Activated CD4-positive, alpha-beta T cell treated with anti-CD3 and anti-CD28 coated beads, Interleukin-2, Interleukin-6, amounts not matched to agents 100 ng/mL and 50 ng/mL, durations not matched to agents 16 hours and 8 hours (primary cell): ENCODE data around the gene COG7.
"Not testable (repeated sequence)": the region's sequence is repeated elsewhere in the genome, so short reads cannot be mapped to it uniquely, and the experiment has no call there.

Source experiments
- DNase-seq: peaks from one replicate; pipeline ENCODE4 v3.0.0-alpha.2; 2020

Gene COG7

GRCh38 chr16:23381702-23382101, 71.3 kb downstream of the COG7 start:
- DNase-seq: not testable (repeated sequence)

- no peak for DNase-seq
These were observed 72.5 kb downstream of the COG7 start for GRCh38 chr16:23380501-23380951.

GRCh38 chr16:23379707-23380106, 73.3 kb downstream of the COG7 start:
- no peak for DNase-seq

- no peak for DNase-seq
These were observed 74.1 kb downstream of the COG7 start for GRCh38 chr16:23378921-23379320.

GRCh38 chr16:23378256-23378655, 74.7 kb downstream of the COG7 start:
- no peak for DNase-seq

- DNase-seq: no peak
These were observed 75.7 kb downstream of the COG7 start for GRCh38 chr16:23377071-23377931.

- DNase-seq: no peak
These were observed 77.3 kb downstream of the COG7 start for GRCh38 chr16:23375643-23376042.

GRCh38 chr16:23374721-23375510, 78.1 kb downstream of the COG7 start:
- no peak for DNase-seq

- DNase-seq: no peak
These were observed 79.4 kb downstream of the COG7 start for GRCh38 chr16:23373436-23374219.

GRCh38 chr16:23371368-23371767, 81.6 kb downstream of the COG7 start:
- DNase-seq: no peak

GRCh38 chr16:23369416-23369815, 83.6 kb downstream of the COG7 start:
- no peak for DNase-seq

GRCh38 chr16:23368469-23368868, 84.5 kb downstream of the COG7 start:
- DNase-seq: no peak

GRCh38 chr16:23367988-23368387, 85.0 kb downstream of the COG7 start:
- no peak for DNase-seq

GRCh38 chr16:23367564-23367963, 85.4 kb downstream of the COG7 start:
- DNase-seq: no peak

- DNase-seq: not testable (repeated sequence)
These were observed 86.6 kb downstream of the COG7 start for GRCh38 chr16:23366341-23366740.

- DNase-seq: peak; percentile 43
These were observed 87.3 kb downstream of the COG7 start for GRCh38 chr16:23365602-23366240.

GRCh38 chr16:23362460-23363317, 90.3 kb downstream of the COG7 start:
- no peak for DNase-seq

GRCh38 chr16:23359092-23359760, 93.8 kb downstream of the COG7 start:
- DNase-seq: no peak

- no peak for DNase-seq
These were observed 95.2 kb downstream of the COG7 start for GRCh38 chr16:23357761-23358290.

GRCh38 chr16:23356941-23357340, 96.0 kb downstream of the COG7 start:
- DNase-seq: no peak
